ENCODE measurements around the gene NFE2. TPM values are rescaled to one million over a fixed set of nuclear protein-coding genes. Genes with fewer than 3 reads are reported as not detected.

NFE2 gene
- total and polyA plus RNA-seq, 2 of the 8 experiments (the other 6 are each of a cell fraction or from before 2014, with no cell fraction given), result 2.0 to 6.1 TPM

- Histone ChIP-seq H3K4me3 (ENCODE audit: extremely low read depth in 1 of 4, insufficient read depth in 2 of 4, low read depth in 3 of 4, low read length in 4 of 4) (no peak overlapping the region), H2BK15ac (ENCODE audit: low read length) (no peak overlapping the region), H3K9me3 (ENCODE audit: insufficient read depth in 2 of 2, low read depth in 1 of 2, low read length in 1 of 2) (no peaks in the 10 kb centered on the region), H3K4me2 (ENCODE audit: insufficient read depth in 1 of 2, low read depth in 2 of 2, low read length in 2 of 2) (no peak overlapping the region), H3K36me3 (ENCODE audit: control insufficient read depth in 2 of 4, insufficient read depth in 4 of 4, low read length in 3 of 4) (peaks cover 0 to 11% (median 0%) of the 10 kb centered on the region in 4 experiments; a peak in 3 of 8 replicates), H3K79me2 (ENCODE audit: control insufficient read depth in 1 of 2, insufficient read depth in 2 of 2, low read length in 2 of 2) (no peaks in the 10 kb centered on the region), H4K20me1 (replicated peaks in 1 of 2; ENCODE audit: control insufficient read depth in 1 of 2, insufficient read depth in 2 of 2, low read length in 2 of 2) (peaks cover 0 to 2% of the 10 kb centered on the region in 2 experiments), H3K23me2 (ENCODE audit: low read depth, low read length) (no peaks in the 10 kb centered on the region), H2BK20ac (ENCODE audit: low read length) (no peak overlapping the region), H3K4ac (replicated peaks; ENCODE audit: insufficient read length, low read depth, low read length) (no peak overlapping the region), H2AK5ac (ENCODE audit: low read depth, low read length) (no peak overlapping the region), H3K56ac (replicated peaks; ENCODE audit: insufficient read length, low read depth, low read length) (no peak overlapping the region), H3K27ac (ENCODE audit: low read depth, low read length) (no peak overlapping the region), H4K91ac (replicated peaks; ENCODE audit: insufficient read length, low read length) (no peak overlapping the region), H3K23ac (ENCODE audit: insufficient read length) (no peak overlapping the region), H4K8ac (ENCODE audit: extremely low read depth, insufficient read depth, low read length) (no peak overlapping the region), H2BK12ac (ENCODE audit: low read depth, low read length) (no peak overlapping the region), H3K4me1 (replicated peaks in 1 of 4; ENCODE audit: control insufficient read depth in 3 of 4, insufficient read depth in 4 of 4, low read length in 3 of 4) (no peaks in the 10 kb centered on the region), H2AFZ (ENCODE audit: low read length) (no peak overlapping the region), H2BK120ac (replicated peaks; ENCODE audit: low read depth, low read length) (no peak overlapping the region), H3K9ac (replicated peaks in 1 of 4; ENCODE audit: extremely low read depth in 1 of 4, low read depth in 3 of 4, low read length in 3 of 4) (no peak overlapping the region), H4K5ac (ENCODE audit: insufficient read length, low read depth, low read length) (no peak overlapping the region), H3K18ac (ENCODE audit: extremely low read depth, low read length) (no peak overlapping the region), H3K14ac (ENCODE audit: insufficient read length) (no peak overlapping the region), H3K27me3 (replicated peaks in 1 of 4; ENCODE audit: control insufficient read depth in 3 of 4, extremely low read depth in 1 of 4, insufficient read depth in 3 of 4, low read length in 3 of 4) (no peaks in the 10 kb centered on the region), H2BK5ac (ENCODE audit: low read depth, low read length) (no peak overlapping the region), H3K79me1 (ENCODE audit: low read depth, low read length) (no peaks in the 10 kb centered on the region)
- 92% methylated on average over 7 of the region's 7 CpGs; no CpG with 5 or more reads in 1 of the 2 experiments for WGBS, 2 experiments (ENCODE audit: extremely low coverage in 1 of 2, insufficient coverage in 1 of 2, insufficient read length in 1 of 2, insufficient replicate concordance in 2 of 2, low coverage in 1 of 2, low lambda C conversion rate in 2 of 2, missing lambda C conversion rate in 1 of 2)
- FAIRE-seq (no peak), DNase-seq (ENCODE audit: low read depth in 1 of 2, low spot score in 2 of 2) (no peak)
- TF ChIP-seq CHD2 (IDR thresholded peaks at IDR 0.05; ENCODE audit: low read length) (no peak), CTBP2 (IDR thresholded peaks at IDR 0.05; ENCODE audit: borderline replicate concordance, insufficient read depth, insufficient read length, low read length) (no peak), CEBPB (IDR thresholded peaks at IDR 0.05; ENCODE audit: low read depth, low read length) (no peak), KDM1A (IDR thresholded peaks at IDR 0.05; ENCODE audit: borderline replicate concordance, low read length) (no peak), SAP30 (IDR thresholded peaks at IDR 0.05; ENCODE audit: insufficient read depth, insufficient replicate concordance, low read length) (no peak), NRF1 (IDR thresholded peaks at IDR 0.05; ENCODE audit: low read depth, low read length) (no peak), SIX5 (IDR thresholded peaks at IDR 0.05; ENCODE audit: low read depth, low read length) (no peak)
- ChIA-PET POLR2A (ENCODE audit: partially characterized antibody) (interaction anchor here (0.8 to 15.0 kb wide), 17 partner anchors 8 to 87 kb away, joined by 3 to 1006 read pairs (median 5); partner anchors contain the start of genes CBX5, COPZ1 and HNRNPA1), CTCF (ENCODE audit: partially characterized antibody) (interaction anchor here (1.0 to 14.9 kb wide), 27 partner anchors 7 to 106 kb away, joined by 3 to 618 read pairs (median 7); partner anchors contain the start of genes CBX5, COPZ1, HNRNPA1 and NFE2)
Observed at GRCh38 chr12:54292931-54293241, 7.9 kb downstream of the NFE2 start.

Measured in H1 (cell line).